Calu3 (cell line): ENCODE measurements around the gene FAHD2A. TPM values are rescaled to one million over a fixed set of nuclear protein-coding genes. Genes with fewer than 3 reads are reported as not detected.
"Not testable (repeated sequence)": the region's sequence is repeated elsewhere in the genome, so short reads cannot be mapped to it uniquely, and the experiment has no call there.

Experiments
- BruUV-seq: library from RNA; stranded (reverse); fragments of 400-500 nt; replicated peaks from 2 replicates; lab custom pipeline; 2021; lab: Mats Ljungman, UMichigan
- CTCF ChIA-PET: fragments of 300-600 bp; sonication (Branson Sonifier 250); formaldehyde crosslinking; loops from one replicate; lab custom pipeline; 2022; ENCODE audit warnings: antibody characterized with exemption; lab: Charles Lee
- DNase-seq: peaks from one replicate; pipeline ENCODE4 v3.0.0; 2022
- H3K27ac Mint-ChIP-seq: one replicate; pipeline ENCODE4 v1.8.0; 2022; ENCODE audit warnings: mixed read lengths; ENCODE audit not compliant: unreplicated experiment
- H3K27me3 Mint-ChIP-seq: one replicate; pipeline ENCODE4 v1.8.0; 2022; ENCODE audit warnings: mixed read lengths; ENCODE audit not compliant: unreplicated experiment
- H3K36me3 Mint-ChIP-seq: one replicate; pipeline ENCODE4 v1.8.0; 2022; ENCODE audit warnings: mild to moderate bottlenecking, moderate library complexity, mixed read lengths; ENCODE audit not compliant: insufficient read depth, unreplicated experiment
- H3K4me1 Mint-ChIP-seq: one replicate; pipeline ENCODE4 v1.8.0; 2022; ENCODE audit warnings: mild to moderate bottlenecking, low read depth, mixed read lengths; ENCODE audit not compliant: unreplicated experiment
- H3K4me3 Mint-ChIP-seq: one replicate; pipeline ENCODE4 v1.8.0; 2022; ENCODE audit warnings: mild to moderate bottlenecking, low read depth, moderate library complexity, mixed read lengths; ENCODE audit not compliant: unreplicated experiment
- H3K9me3 Mint-ChIP-seq: one replicate; pipeline ENCODE4 v1.8.0; 2022; ENCODE audit warnings: low read depth, mixed read lengths; ENCODE audit not compliant: unreplicated experiment
- CTCF ChIP-seq: fragments of 200-600 bp; IDR thresholded peaks from one replicate; pipeline ENCODE4 v1.8.0; 2022; ENCODE audit warnings: antibody characterized with exemption; ENCODE audit not compliant: unreplicated experiment
- intact Hi-C: fragments of 100-400 bp; cut with micrococcal nuclease; formaldehyde crosslinking; loops from one replicate; pipeline ENCODE4 v1.10.0; 2022; ENCODE audit not compliant: unreplicated experiment
- total RNA-seq: library from RNA; stranded (reverse); gene quantifications from 2 replicates; pipeline ENCODE4 v1.2.3, GENCODE V29; 2022

The FAHD2A gene
- total RNA-seq, 1 experiment from 2014 or later = 29.1 TPM

DNA sequence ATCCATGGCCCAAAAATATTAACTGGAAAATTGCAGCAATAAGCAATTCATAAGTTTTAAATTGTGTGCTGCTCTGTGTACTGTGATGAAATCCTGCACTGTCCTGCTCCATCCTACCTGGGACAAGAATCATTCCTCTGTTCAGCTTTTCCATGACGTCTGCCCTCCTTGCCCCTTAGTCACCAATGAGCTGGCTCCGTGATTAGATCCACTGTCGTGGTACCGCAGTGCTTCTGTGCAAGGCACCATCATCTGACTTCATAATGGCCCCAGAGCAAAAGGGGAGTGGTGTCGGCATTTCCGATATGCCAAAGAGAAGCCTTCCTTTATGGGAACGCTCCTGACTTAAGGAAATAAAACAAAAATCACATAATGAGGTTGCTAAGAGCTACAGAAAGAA lies 3.4 kb upstream of the FAHD2A start:
- intact Hi-C loops = no loop called here
- Mint-ChIP-seq H3K27ac (no peak overlapping the region), H3K27me3 (peaks cover 13% of the 10 kb centered on the region), H3K4me3 (no peak overlapping the region), H3K36me3 (peaks cover 22% of the 10 kb centered on the region), H3K9me3 (no peaks in the 10 kb centered on the region), H3K4me1 (peaks cover 18% of the 10 kb centered on the region)
- TF ChIP-seq CTCF = no peak
- CTCF ChIA-PET = no interaction called here
- DNase-seq = no peak
- BruUV-seq = no TSS peak

GRCh38 chr2:95401480-95401879 lies 1.0 kb upstream of the FAHD2A start:
- CTCF ChIA-PET = interaction anchor here (1.1 to 1.7 kb wide), 2 partner anchors 12 to 56 kb away, joined by 3 to 5 read pairs; no protein-coding TSS in a partner anchor
- H3K9me3 Mint-ChIP-seq = no peaks in the 10 kb centered on the region
- H3K27ac Mint-ChIP-seq = no peak overlapping the region
- H3K4me1 Mint-ChIP-seq = peaks cover 19% of the 10 kb centered on the region
- no peak for TF ChIP-seq CTCF
- no peaks in the 10 kb centered on the region for H3K27me3 Mint-ChIP-seq
- peak overlapping the region; percentile 99 for H3K4me3 Mint-ChIP-seq
- H3K36me3 Mint-ChIP-seq = peaks cover 22% of the 10 kb centered on the region
- no TSS peak for BruUV-seq
- intact Hi-C loops = no loop called here
- DNase-seq = no peak

DNA sequence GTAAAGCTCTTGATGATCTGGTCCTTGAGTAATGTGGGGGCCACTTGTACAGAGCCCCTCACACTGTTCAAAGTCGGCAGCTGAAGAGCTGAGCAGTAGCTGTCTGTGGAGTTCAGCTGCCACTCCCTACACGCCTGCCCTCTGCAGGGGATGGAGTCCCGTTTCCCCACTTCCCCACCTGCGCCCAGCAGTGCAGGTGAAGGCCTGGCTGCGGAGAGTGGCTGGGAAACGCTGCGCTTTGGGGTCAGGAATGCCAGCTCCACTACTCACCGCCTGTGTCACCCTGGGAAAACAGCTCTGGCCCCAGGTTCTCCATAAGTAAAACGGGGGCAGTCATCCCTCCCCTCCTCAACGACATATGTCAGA lies 521 bp upstream of the FAHD2A start:
- H3K4me1 Mint-ChIP-seq = peaks cover 19% of the 10 kb centered on the region
- TSS peak; percentile 62 for BruUV-seq
- peaks cover 22% of the 10 kb centered on the region for H3K36me3 Mint-ChIP-seq
- H3K27ac Mint-ChIP-seq = peak overlapping the region; percentile 97
- H3K9me3 Mint-ChIP-seq, H3K27me3 Mint-ChIP-seq, intact Hi-C loops: not testable (repeated sequence)
- peak; percentile 39 for DNase-seq
- CTCF ChIA-PET = interaction anchor here (1.1 to 1.8 kb wide), 3 partner anchors 13 to 124 kb away, joined by 3 to 5 read pairs (median 5); no protein-coding TSS in a partner anchor
- peak overlapping the region; percentile 99 for H3K4me3 Mint-ChIP-seq

GRCh38 chr2:95403204-95403721 lies 755 bp downstream of the FAHD2A start:
- intact Hi-C loops, H3K27me3 Mint-ChIP-seq, BruUV-seq, H3K9me3 Mint-ChIP-seq: not testable (repeated sequence)
- H3K4me3 Mint-ChIP-seq = peak overlapping the region; percentile 99
- CTCF ChIA-PET = interaction anchor here (0.9 to 1.8 kb wide), 3 partner anchors 14 to 123 kb away, joined by 3 to 5 read pairs (median 3); no protein-coding TSS in a partner anchor
- DNase-seq = peak; percentile 35
- H3K27ac Mint-ChIP-seq = peak overlapping the region; percentile 97
- H3K36me3 Mint-ChIP-seq = peaks cover 22% of the 10 kb centered on the region
- H3K4me1 Mint-ChIP-seq = peaks cover 19% of the 10 kb centered on the region

- H3K9me3 Mint-ChIP-seq, H3K27me3 Mint-ChIP-seq, H3K27ac Mint-ChIP-seq, DNase-seq, intact Hi-C loops: not testable (repeated sequence)
- Mint-ChIP-seq H3K36me3 (peaks cover 22% of the 10 kb centered on the region), H3K4me1 (peaks cover 19% of the 10 kb centered on the region), H3K4me3 (peak overlapping the region; percentile 99)
- CTCF ChIA-PET = interaction anchor here (0.9 to 1.8 kb wide), 3 partner anchors 15 to 122 kb away, joined by 3 to 5 read pairs (median 3); no protein-coding TSS in a partner anchor
- TSS peak; percentile 67 for BruUV-seq
Measured at GRCh38 chr2:95403824-95404223, 1.3 kb downstream of the FAHD2A start.

DNA sequence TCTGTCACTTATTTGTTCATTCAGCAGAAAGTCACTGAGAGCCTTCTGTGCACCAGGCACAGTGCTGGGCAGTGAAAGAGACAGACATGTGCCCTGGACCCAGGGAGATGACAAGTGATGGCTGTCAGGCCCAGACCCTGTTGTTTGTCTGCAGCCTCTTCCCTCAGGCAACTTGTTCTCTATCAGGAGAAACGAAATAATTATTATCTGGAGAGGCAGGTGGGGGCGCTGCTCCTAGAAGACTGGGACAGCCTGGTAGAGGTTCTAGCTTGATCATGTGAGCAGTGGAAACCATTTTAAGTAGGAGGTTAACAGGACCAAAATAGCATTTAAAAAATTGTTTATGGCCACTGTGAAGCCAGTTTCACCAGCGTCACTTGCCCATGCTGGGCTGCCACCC lies 2.2 kb downstream of the FAHD2A start:
- H3K27ac Mint-ChIP-seq, H3K9me3 Mint-ChIP-seq, H3K4me3 Mint-ChIP-seq, CTCF ChIA-PET, DNase-seq, H3K27me3 Mint-ChIP-seq, BruUV-seq, intact Hi-C loops: not testable (repeated sequence)
- Mint-ChIP-seq H3K36me3 (peaks cover 22% of the 10 kb centered on the region), H3K4me1 (peaks cover 19% of the 10 kb centered on the region)

DNA sequence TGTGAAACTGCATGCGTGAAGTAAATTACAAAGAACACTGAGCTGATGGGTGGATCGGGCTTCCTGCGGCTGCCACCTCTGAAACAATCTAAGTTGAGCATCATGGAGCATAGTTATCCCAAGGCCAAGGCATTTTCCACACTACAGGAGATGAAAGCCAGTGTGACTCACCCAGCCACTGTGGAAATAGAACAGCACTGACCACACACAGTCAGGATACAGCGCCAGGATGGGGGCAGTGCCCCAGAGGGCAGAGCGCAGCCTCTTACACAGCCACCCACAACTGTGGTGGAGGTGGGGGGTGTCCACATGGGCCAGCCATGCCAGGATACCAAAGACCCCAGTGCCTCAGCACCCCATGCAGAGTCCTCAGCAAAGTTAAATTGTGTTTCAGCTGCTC lies 8.7 kb downstream of the FAHD2A start:
- BruUV-seq, CTCF ChIA-PET, H3K4me1 Mint-ChIP-seq, intact Hi-C loops, H3K9me3 Mint-ChIP-seq, H3K36me3 Mint-ChIP-seq, H3K4me3 Mint-ChIP-seq, DNase-seq, H3K27me3 Mint-ChIP-seq, H3K27ac Mint-ChIP-seq: not testable (repeated sequence)
